ENCODE data around the gene LEMD2.

DNA sequence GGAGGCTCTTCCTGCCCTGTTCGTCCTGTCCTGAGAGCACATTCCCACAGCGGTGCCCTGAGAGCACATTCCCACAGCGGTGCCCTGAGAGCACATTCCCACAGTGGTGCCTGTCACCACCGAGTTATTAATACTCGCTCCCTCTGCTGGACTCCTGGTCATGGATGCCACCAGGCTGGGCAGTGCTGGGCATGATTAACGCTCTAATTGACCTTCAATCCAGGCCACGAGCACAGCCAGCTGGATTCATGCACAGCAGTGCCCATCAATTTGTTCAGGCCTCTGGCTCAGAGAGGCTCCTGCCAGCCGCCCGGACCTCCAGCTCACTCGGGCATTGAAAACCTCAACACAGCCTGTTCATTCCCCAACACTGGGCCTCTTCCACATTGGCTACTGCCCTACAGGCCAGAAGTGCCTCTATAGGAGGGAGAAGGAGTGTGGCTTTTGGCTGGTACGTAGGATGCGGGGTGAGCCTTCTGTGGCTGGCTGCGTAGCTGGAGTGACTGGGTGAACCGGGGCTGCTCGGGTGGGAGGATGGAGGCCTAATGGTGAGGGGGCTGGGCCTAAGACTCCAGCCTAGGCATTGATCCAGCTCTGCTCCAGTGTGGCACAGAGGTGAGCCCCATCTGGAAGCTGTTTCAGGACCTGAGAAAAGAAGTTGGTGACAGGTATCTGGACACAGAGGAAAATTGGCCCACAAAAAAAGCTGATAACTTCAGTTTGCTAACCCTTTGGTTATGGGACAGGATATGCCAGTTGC, 51.5 kb downstream of the LEMD2 start:
- TF ChIP-seq GATA3 (IDR thresholded peaks at IDR 0.05; ENCODE audit: low read depth, low read length) (no peak), GATA2 (IDR thresholded peaks at IDR 0.05; ENCODE audit: low read depth, low read length) (no peak)

Measured in SH-SY5Y (cell line).